ENCODE results near the gene HINFP.

Gene HINFP, protein sequence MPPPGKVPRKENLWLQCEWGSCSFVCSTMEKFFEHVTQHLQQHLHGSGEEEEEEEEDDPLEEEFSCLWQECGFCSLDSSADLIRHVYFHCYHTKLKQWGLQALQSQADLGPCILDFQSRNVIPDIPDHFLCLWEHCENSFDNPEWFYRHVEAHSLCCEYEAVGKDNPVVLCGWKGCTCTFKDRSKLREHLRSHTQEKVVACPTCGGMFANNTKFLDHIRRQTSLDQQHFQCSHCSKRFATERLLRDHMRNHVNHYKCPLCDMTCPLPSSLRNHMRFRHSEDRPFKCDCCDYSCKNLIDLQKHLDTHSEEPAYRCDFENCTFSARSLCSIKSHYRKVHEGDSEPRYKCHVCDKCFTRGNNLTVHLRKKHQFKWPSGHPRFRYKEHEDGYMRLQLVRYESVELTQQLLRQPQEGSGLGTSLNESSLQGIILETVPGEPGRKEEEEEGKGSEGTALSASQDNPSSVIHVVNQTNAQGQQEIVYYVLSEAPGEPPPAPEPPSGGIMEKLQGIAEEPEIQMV

DNA sequence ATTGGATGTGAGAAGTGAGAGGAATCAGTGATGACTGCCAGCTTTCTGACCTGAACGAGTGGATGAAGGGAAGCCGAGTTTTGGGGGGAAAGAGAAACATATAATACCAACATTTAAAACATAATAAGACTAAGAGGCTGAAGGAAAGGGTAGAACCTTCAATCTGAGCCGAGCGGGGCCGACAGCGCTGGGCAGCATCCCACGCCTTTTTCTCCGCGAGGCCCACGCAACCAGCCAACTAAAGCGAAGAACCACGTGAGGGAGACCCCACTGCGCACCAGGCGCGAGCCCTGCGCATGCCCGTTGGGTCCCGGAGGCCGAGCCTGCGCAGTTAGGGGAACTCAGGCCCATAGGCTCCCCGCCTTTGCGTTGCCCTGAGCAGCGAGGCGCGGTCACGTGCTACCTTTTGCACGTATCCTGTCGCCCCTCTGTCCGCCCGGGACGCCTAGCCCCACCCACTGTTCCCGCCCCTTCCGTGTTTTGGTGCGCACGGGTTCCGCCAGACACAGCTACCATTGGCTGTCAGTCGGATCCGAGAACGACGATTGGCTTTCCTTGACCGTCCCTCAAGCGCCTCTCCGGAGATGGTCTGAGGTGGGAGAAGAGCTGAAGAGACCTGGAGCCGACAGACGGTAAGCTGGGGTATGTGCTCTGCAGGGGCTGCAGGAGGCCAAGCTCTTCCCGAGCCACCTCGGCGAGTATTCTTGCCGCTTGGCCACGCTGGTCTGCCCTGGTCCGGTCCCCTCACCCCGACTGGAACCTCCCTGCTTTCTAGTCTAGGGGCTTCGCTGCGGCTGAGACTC, at the start of gene HINFP:
Gene HINFP (plus strand): TSS at position 573 of the 803 bp plus-strand sequence. CDS start 5,365 bp downstream, outside the sequence.
- DNase-seq = peak; percentile 100

DNA sequence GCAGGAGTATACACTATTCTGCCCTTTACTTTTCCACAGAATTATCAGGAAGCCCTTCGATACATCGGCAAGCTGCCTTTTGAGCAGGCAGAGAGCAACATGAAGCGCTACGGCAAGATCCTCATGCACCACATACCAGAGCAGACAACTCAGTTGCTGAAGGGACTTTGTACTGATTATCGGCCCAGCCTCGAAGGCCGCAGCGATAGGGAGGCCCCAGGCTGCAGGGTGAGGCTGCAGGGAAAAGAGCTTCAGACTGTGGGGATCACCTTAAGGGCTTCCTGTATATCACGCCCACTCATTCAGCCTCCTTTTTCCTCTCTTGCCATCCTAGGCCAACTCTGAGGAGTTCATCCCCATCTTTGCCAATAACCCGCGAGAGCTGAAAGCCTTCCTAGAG, 43.5 kb upstream of the HINFP start:
- no peak for DNase-seq

DNA sequence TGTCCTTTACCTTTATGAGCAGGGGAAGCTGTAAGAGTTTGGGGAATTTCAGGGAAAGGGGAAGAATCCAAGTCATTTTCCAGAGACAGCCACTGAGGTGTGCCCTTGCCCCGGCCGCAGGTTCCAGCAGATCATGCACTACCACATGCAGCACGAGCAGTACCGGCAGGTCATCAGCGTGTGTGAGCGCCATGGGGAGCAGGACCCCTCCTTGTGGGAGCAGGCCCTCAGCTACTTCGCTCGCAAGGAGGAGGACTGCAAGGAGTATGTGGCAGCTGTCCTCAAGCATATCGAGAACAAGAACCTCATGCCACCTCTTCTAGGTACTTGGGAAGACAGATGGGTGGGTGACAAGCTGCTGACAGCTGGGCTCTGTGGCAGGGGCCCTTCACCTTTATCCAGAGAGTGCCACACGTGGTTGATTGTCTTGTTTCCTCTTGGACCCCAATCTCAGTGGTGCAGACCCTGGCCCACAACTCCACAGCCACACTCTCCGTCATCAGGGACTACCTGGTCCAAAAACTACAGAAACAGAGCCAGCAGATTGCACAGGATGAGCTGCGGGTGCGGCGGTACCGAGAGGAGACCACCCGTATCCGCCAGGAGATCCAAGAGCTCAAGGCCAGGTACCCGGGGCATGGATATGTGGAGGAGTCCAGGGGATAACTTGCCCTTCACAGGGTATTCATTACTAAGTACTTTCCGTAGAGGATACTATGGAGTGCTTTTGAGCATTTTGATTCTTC, 42.5 kb upstream of the HINFP start:
- DNase-seq = no peak

DNA sequence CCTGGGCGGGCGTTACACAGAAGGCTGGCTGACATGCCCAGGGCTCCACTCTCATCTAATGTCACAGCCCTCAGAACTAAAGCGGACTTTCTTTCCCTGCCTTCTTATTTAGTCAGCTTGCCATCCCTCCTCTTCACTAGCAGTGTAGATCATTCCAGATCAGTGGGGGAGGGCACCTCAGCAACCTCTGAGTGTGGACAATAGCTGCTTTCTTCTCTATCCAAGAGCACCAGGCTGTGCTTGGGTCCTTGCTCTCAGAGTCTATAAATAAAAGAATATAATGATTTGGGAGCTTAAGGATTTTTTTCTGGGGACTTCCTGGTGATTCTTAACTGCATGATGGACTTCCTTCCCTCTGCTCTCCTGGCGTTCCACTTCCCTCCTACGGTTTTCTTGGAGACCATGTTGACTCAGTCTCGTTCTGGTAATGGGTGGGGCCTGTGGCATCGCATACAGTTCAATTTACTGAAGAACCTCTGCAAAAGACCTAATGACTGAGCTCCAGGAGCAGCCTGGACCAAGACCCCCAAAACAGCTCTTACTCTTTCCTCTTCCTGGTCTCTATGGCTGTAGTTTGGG, 39.6 kb upstream of the HINFP start:
- DNase-seq = peak; percentile 55

DNA sequence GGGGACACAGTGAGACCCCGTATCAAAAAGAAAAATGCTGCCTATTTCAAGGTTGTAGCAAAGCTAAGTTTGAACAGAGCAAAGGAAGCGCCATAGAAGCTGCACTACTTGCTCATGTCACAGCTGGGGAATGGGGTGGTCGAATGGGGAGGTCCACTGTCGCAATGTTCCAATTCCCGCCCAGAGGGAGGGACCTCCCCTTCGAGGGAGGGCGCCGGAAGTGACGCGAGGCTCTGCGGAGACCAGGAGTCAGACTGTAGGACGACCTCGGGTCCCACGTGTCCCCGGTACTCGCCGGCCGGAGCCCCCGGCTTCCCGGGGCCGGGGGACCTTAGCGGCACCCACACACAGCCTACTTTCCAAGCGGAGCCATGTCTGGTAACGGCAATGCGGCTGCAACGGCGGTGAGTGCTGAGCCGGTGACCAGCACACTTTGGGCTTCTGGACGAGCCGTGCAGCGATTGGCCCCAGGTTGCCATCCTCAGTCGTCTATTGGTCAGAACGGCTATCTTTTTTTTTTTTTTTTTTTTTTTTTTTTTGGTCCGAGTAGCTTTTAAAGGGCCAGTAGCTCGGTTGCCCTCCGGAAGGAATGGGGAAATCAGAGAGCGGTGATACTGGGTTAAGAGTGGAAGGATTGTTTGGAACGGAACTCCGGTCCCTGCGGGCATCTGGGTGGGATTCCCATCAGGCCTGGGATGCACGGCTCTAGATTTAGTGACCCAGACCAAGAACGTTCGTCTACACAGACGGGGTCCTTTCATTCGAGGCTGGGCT, 36.5 kb upstream of the HINFP start, which contains the start of gene HMBS:
Gene HMBS (plus strand): TSS at position 219 of the 774 bp plus-strand sequence. CDS start 153 bp downstream, at position 372.
- DNase-seq = peak; percentile 94

DNA sequence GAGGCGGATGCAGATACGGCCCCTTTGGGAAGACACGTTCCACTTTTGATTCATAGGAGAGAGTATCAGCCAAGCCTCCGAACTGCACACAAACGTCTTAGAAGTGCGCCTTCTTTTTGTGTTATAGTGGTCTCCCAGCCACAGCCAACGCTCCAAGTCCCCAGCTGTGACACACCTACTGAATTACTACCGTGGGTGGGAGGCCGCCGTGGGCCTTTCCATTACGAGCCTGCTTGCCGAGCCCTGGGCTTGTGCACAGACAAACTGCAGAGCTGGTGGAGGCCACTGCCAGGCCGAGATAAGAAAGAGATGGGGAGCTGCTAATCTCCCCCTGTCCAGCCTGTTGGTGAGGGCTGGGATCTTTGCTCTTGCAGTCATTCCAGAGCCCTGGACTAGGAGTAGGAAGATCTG, 35.9 kb upstream of the HINFP start:
- DNase-seq = no peak

DNA sequence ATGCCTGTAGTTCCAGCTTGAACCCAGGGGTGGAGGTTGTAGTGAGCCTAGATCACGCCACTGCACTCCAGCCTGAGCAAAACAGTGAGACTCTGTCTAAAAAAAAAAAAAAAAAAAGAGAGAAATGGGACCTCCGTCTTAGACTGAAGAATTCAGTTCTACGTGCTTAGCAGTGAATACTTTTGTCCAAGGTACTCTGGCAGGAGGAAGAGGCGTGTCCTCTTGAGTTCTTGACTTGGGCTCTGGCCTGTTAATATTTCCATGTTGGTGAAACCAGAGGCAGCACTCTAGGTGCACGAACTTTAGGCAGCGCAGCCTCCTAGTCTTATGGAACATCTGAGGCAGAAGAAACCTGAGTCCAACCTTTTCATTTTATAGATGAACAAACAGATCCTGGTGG, 34.3 kb upstream of the HINFP start:
- no peak for DNase-seq

DNA sequence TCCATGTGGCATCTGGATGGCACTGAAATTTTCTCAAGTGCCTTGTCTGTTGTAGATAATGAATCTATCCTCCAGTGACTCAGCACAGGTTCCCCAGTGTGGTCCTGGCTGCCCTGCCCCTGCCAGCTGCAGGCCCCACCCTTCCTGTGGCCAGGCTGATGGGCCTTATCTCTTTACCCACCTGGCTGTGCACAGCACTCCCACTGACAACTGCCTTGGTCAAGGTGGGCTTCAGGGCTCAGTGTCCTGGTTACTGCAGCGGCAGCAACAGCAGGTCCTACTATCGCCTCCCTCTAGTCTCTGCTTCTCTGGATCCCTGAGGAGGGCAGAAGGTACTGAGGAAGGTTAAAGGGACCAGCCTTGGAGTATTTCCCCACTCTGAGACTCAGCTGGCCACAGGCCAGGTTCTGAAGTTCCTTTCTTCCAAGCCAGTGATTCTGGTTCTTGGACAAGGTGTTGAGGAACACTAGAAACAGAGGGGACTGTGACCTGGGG, 33.6 kb upstream of the HINFP start:
- DNase-seq = no peak

DNA sequence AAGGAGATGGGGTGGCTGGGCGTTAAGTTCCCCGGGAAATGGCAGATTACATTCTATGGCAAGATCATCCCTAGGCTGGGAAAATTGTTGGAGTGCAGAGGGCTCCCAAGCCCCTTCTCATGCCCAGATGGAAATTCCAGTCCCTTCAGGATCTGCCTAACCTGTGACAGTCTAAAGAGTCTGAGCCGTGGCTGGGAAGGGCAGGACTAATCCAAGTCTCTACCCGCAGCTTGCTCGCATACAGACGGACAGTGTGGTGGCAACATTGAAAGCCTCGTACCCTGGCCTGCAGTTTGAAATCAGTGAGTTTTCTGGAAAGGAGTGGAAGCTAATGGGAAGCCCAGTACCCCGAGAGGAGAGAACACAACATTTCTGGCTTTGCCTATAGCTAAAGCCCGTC, 33.0 kb upstream of the HINFP start:
- no peak for DNase-seq

DNA sequence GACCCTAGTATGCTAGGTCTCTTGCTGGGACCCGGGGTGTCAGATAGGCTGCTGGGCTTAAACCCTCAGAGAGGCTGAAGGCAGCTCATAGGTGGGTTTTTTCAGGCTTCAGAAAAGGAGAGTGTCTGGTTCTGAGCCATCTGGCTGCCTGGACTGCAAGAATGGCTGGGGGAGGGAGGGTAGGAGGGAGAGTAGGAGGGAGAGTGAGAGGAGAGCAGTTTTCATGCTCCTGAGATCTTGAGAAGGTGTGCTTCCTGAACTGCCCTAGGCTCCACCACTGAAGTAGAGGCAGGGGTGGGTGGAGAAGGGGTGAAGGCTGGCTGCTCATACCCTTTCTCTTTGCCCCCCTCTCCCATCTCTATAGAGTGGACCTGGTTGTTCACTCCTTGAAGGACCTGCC, 32.1 kb upstream of the HINFP start:
- DNase-seq = no peak

DNA sequence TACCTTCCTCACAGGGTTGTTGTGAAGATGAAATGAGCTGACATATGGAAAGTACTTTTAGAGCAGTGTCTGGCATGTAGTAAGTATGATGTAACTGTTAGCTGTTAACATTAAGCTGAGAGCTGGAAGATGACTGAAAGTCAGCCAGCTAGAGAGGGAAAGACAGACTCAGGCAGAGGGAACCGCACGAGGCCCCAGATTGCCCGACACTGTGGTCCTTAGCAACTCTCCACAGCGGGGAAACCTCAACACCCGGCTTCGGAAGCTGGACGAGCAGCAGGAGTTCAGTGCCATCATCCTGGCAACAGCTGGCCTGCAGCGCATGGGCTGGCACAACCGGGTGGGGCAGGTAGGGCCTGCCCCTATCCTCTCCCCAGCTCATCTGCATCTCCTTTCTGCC, 30.2 kb upstream of the HINFP start:
- DNase-seq = no peak

DNA sequence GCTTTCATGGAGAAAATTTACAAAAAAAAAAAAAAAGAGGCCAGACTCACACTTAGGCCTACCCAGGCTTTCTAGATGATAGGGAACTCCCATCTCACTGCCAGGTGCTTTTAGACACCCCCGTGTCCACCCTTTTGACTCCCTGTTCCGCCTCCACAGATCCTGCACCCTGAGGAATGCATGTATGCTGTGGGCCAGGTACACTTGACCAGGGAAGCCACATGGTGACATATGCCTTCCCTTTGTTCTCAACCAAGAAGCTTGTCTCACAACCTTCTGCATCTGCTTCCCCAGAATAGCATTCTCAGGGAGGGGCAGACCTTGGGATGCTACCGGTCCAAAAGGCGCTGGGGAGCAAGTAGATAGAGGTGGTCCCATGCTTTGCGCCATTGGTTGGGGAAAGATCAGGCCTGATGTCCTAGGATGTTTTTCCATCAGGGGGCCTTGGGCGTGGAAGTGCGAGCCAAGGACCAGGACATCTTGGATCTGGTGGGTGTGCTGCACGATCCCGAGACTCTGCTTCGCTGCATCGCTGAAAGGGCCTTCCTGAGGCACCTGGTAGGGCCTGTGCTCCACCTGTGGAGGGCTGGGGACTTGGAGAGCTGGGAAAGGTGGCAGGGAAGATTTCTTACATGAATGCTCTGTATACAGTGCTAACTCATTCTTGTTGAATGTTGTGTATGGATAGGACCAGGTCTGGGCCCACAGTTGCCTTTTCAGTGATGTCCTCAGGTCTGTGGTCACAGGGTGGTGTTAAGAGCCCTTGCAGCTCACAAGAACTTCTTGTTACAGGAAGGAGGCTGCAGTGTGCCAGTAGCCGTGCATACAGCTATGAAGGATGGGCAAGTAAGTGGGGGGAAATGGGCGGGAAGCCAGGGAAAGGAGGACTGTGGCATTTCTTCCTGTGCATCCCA, 29.2 kb upstream of the HINFP start:
- no peak for DNase-seq

DNA sequence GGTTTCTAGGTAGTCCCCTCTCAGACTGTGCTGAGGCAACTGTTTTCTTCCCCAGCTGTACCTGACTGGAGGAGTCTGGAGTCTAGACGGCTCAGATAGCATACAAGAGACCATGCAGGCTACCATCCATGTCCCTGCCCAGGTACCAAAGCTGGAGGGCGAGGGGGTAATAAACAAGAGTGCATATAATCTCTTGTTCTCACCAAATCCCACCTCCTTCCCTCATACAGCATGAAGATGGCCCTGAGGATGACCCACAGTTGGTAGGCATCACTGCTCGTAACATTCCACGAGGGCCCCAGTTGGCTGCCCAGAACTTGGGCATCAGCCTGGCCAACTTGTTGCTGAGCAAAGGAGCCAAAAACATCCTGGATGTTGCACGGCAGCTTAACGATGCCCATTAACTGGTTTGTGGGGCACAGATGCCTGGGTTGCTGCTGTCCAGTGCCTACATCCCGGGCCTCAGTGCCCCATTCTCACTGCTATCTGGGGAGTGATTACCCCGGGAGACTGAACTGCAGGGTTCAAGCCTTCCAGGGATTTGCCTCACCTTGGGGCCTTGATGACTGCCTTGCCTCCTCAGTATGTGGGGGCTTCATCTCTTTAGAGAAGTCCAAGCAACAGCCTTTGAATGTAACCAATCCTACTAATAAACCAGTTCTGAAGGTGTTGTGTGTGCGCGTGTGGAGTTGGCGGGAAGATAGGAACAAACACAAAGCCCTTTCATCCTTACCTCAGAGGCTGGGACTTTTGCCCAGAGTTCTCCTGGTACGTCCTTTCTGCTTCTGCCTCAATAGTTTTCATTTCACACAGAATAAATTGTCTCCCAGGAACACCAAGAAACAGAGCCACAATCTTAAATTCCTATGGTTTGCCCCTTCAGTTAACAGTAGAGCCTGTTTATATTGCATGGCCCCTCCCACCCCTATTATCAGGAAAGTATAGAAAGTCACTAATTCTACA, 28.2 kb upstream of the HINFP start:
- no peak for DNase-seq

DNA sequence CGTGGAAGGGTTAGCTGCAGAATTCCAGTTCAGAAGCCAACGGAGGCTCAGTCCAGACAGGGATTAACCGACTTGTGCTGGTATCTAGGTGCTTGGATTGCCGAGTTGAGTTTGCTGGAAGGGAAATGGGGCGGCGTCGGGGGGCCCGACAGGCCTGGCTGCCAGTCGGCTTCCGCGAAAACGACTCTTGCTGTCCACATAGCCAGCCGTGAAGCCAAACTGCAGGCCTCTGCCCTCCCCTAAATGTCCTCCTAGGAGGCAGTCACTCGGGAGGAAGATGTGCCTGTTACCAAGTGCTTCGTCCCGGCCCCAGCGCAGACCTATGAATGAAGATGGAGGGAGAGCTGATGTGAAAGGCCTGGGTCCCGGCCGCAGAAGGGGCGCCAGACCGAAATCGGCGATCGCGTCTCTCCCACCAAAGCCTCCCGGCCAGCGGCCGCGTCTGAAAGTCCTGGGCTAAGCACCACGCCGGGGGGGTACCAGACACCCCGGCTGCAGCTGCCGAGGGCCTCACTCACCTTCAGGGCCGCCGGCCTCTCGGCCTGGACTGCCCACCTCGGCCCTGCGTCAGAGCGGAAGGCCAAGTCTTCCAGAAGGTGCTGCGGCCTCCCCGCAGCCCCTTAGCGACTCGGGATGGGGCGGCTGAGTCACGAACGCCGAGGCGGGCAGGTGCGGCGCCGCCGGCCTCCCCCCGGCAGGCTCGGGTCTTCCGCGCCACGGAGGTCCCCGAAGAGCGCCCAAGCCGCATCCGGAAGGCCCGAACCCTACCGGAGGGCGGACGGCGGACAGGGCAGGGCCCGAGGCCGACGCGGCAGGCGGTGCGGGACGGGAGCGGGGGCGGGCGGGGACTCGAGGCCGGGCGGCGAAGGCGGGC, 27.2 kb upstream of the HINFP start:
- DNase-seq = peak; percentile 30

DNA sequence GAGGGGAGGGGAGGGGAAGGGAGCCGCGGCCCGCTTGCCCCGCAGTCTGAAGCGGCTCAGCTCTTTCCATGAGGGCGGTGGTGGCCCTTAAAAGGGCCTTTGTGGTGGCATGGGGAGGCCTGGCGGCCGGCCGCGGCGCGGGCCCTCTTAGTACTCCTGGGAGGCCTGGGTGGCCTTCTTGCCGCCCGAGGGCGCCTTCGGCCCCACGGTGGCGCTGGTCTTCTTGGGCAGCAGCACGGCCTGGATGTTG, 26.6 kb upstream of the HINFP start:
- DNase-seq = peak; percentile 88

DNA sequence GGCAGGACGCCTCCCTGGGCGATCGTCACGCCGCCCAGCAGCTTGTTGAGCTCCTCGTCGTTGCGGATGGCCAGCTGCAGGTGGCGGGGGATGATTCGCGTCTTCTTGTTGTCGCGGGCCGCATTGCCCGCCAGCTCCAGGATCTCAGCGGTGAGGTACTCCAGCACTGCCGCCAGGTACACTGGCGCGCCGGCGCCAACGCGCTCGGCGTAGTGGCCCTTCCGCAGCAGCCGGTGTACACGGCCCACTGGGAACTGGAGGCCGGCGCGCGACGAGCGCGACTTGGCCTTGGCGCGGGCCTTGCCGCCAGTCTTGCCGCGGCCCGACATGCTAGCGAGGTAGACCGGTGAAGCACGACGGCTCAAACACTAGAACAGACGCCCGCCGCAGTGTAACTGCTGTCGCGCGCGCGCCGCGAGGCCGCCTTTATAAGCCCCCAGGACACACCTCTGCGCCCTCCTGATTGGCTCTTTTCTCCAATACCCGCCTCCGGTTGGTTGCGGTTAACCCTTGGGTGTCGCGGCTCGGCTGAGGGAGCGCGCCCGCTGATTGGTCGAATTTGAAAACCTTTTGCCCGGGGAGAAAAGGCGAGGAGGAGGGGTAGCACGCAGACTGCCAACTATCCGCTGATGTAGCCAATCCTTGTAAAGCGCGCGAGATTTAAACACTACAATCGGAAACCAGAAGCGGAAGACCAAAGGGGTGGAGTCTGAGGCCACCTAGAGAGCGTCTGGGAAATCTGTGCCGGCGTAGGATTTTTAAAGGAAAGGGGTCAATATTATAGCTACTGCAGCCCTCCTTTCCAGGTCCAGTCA, 26.1 kb upstream of the HINFP start:
- peak; percentile 100 for DNase-seq

DNA sequence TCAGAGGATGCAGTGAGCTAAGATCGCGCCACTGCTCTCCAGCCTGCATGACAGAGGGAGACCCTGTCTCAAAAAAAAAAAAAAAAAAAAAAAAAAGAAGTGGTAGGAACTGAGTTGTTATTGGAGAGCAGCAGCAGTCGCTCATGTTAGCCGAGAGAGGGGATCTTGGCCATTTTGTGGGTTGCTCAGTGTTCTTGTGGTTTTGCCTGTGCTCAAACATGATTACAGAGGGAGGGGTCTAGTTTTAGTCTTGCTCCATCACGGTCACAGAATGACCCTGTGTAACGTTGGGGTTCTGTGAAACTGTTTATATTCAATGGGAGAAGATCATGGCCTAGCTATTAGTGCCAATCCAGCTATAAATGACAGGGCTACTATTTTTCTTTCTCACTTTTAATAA, 21.7 kb upstream of the HINFP start:
- no peak for DNase-seq

All from inflammatory macrophage treated with lipopolysaccharide for 4 hours (primary cell).